ENCODE results near the gene SSTR4. TPM values are rescaled to one million over a fixed set of nuclear protein-coding genes. Genes with fewer than 3 reads are reported as not detected.
"Not testable (repeated sequence)": the region's sequence is repeated elsewhere in the genome, so short reads cannot be mapped to it uniquely, and the experiment has no call there.

The SSTR4 gene, protein sequence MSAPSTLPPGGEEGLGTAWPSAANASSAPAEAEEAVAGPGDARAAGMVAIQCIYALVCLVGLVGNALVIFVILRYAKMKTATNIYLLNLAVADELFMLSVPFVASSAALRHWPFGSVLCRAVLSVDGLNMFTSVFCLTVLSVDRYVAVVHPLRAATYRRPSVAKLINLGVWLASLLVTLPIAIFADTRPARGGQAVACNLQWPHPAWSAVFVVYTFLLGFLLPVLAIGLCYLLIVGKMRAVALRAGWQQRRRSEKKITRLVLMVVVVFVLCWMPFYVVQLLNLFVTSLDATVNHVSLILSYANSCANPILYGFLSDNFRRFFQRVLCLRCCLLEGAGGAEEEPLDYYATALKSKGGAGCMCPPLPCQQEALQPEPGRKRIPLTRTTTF
- not detected for total RNA-seq

GRCh38 chr20:23034721-23035671 is at the start of gene SSTR4:
Gene SSTR4, plus strand, starts transcription at chr20:23035312. Its CDS starts 172 bp downstream, at chr20:23035484.
- DNase-seq (ENCODE audit: low spot score) (no peak), ATAC-seq (ENCODE audit: low FRiP score) (no peak)
- no peak for TF ChIP-seq CTCF (IDR thresholded peaks at IDR 0.05)

- ATAC-seq (ENCODE audit: low FRiP score) (no peak), DNase-seq (ENCODE audit: low spot score) (no peak)
- no peak for TF ChIP-seq CTCF (IDR thresholded peaks at IDR 0.05)
These were observed 48.5 kb upstream of the SSTR4 start for GRCh38 chr20:22986601-22987000.

DNA sequence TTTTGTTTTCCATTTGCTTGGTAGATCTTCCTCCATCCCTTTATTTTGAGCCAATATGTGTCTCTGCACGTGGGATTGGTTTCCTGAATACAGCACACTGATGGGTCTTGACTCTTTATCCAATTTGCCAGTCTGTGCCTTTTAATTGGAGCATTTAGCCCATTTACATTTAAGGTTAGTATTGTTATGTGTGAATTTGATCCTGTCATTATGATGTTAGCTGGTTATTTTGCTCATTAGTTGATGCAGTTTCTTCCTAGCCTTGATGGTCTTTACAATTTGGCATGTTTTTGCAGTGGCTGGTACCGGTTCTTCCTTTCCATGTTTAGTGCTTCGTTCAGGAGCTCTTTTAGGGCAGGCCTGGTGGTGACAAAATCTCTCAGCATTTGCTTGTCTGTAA is 43.7 kb upstream of the SSTR4 start:
- DNase-seq (ENCODE audit: low spot score); ATAC-seq (ENCODE audit: low FRiP score): not testable (repeated sequence)

DNA sequence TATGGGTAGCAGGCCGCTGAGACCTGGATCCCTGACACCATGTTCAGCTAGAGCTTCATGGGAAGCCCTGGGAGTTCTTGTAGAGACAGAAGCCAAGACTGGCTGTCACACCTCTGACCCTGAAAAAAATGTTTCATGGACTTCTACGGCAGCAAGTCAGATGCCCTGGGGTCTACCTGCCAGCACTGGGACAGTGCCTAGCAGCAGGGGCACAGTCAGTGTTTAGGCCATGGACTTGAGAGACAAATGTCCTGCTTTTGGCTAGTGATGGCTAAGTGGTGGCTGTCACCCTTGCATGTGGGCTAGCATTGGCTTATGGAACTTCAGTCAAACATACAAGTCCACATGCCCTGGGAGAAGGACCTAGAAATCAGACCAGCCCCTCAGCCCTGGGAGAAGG is 41.3 kb upstream of the SSTR4 start:
- ATAC-seq (ENCODE audit: low FRiP score) (no peak), DNase-seq (ENCODE audit: low spot score) (no peak)
- TF ChIP-seq CTCF (IDR thresholded peaks at IDR 0.05) = no peak

DNA sequence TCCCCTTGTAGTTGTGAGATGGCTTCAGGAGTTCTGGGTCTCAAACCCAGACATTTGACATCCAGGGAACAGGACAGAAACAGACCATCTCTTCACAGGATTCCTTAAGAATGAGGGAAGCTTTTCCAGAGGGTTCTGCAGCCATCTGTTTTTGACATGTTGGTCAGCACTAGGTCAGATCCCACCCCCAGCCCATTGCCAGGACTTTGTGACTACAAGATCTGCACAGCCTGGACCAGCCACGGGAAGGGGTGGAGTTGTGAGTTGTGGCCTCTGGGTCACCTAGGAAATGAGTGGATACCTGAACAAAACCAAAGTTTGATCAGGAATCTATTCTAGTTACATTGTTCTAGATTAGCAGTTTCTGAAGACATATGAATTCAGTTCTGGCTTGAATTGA is 39.2 kb upstream of the SSTR4 start:
- ATAC-seq (ENCODE audit: low FRiP score) (no peak), DNase-seq (ENCODE audit: low spot score) (no peak)
- TF ChIP-seq CTCF (IDR thresholded peaks at IDR 0.05) = no peak

DNA sequence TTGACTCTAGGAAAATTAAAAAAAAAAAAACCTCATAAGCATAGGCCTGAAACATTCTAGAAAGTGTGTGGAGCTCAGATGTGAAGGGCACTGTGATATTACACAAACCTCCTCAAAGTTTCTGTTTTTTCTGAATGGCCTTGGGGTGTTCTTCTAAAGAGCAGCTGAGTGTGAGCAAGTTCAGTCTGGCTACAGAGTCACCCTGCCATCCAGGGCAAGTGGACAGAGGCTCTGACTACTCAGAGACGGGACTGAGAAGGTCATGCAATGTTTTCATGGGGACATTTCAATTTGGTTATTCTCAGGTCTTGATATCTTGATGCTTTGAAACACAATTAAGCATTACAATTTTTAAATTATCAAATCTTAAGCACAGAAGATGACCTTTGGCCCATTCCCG is 36.6 kb upstream of the SSTR4 start:
- no peak for TF ChIP-seq CTCF (IDR thresholded peaks at IDR 0.05)
- DNase-seq (ENCODE audit: low spot score) (no peak), ATAC-seq (ENCODE audit: low FRiP score) (no peak)

DNA sequence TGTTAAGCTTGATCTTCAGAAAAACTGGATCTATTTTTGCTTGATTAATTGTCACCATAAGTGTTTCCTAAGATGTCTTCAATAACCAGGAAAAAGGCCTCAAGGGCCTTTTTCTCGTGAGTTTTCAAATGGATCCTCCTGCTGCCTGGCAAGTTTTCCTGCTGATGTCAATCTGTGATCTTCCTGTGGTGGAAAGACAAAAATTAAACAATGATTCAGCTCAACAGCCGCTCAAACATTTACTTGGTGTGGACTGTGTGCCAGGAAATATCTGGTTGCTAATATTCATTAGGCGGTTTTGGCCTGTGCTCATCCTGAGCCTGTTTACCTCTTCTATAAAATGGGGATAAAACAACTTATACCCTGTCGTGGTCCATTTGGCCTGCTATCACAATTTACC is 35.4 kb upstream of the SSTR4 start:
- ATAC-seq (ENCODE audit: low FRiP score) (no peak), DNase-seq (ENCODE audit: low spot score) (no peak)
- no peak for TF ChIP-seq CTCF (IDR thresholded peaks at IDR 0.05)

All from omental fat pad (tissue), 4 donors.